NCI-H69 (cell line): ENCODE measurements around the gene CAMTA1.
A peak's percentile ranks its signal among the peaks of the same experiment; 100 is the strongest.
"Not testable (repeated sequence)": the region's sequence is repeated elsewhere in the genome, so short reads cannot be mapped to it uniquely, and the experiment has no call there.

ENCODE experiments used
- DNase-seq: peaks from one replicate; lab custom pipeline; 2025; lab: John Stamatoyannopoulos, UW

The CAMTA1 gene

GRCh38 chr1:7150724-7151280 is 365.5 kb downstream of the CAMTA1 start:
- DNase-seq: no peak

GRCh38 chr1:7151978-7152377 is 366.7 kb downstream of the CAMTA1 start:
- DNase-seq: no peak

GRCh38 chr1:7152655-7153054 is 367.4 kb downstream of the CAMTA1 start:
- no peak for DNase-seq

- no peak for DNase-seq
Observed at GRCh38 chr1:7153464-7153863, 368.2 kb downstream of the CAMTA1 start.

- no peak for DNase-seq
Observed at GRCh38 chr1:7159116-7159781, 374.0 kb downstream of the CAMTA1 start.

GRCh38 chr1:7168554-7168953 is 383.3 kb downstream of the CAMTA1 start:
- DNase-seq: not testable (repeated sequence)

- no peak for DNase-seq
Observed at GRCh38 chr1:7171168-7171567, 385.9 kb downstream of the CAMTA1 start.

GRCh38 chr1:7171574-7171973 is 386.3 kb downstream of the CAMTA1 start:
- no peak for DNase-seq

- no peak for DNase-seq
Observed at GRCh38 chr1:7172804-7173203, 387.6 kb downstream of the CAMTA1 start.

- no peak for DNase-seq
Observed at GRCh38 chr1:7174561-7174960, 389.3 kb downstream of the CAMTA1 start.

GRCh38 chr1:7174980-7175906 is 390.0 kb downstream of the CAMTA1 start:
- no peak for DNase-seq

GRCh38 chr1:7177021-7177420 is 391.8 kb downstream of the CAMTA1 start:
- DNase-seq: no peak

- DNase-seq: peak; percentile 3
Observed at GRCh38 chr1:7177438-7178146, 392.3 kb downstream of the CAMTA1 start.

GRCh38 chr1:7178336-7178735 is 393.1 kb downstream of the CAMTA1 start:
- DNase-seq: no peak

- no peak for DNase-seq
Observed at GRCh38 chr1:7178741-7179140, 393.5 kb downstream of the CAMTA1 start.

GRCh38 chr1:7185721-7186120 is 400.5 kb downstream of the CAMTA1 start:
- no peak for DNase-seq

- peak; percentile 77 for DNase-seq
Observed at GRCh38 chr1:7186382-7187111, 401.3 kb downstream of the CAMTA1 start.

GRCh38 chr1:7187112-7187493 is 401.8 kb downstream of the CAMTA1 start:
- peak; percentile 43 for DNase-seq

GRCh38 chr1:7190261-7190660 is 405.0 kb downstream of the CAMTA1 start:
- no peak for DNase-seq

- no peak for DNase-seq
Observed at GRCh38 chr1:7192453-7192852, 407.2 kb downstream of the CAMTA1 start.

GRCh38 chr1:7196036-7196911 is 411.0 kb downstream of the CAMTA1 start:
- no peak for DNase-seq
